ENCODE results near the gene PKN2. TPM values are rescaled to one million over a fixed set of nuclear protein-coding genes. Genes with fewer than 3 reads are reported as not detected.
"Not testable (repeated sequence)": the region's sequence is repeated elsewhere in the genome, so short reads cannot be mapped to it uniquely, and the experiment has no call there.

The PKN2 gene
- total and polyA plus RNA-seq, 2 donors from 2014 or later, result 7.3 to 49.3 TPM

- Histone ChIP-seq H3K4me3 (ENCODE audit: low read length in 3 of 3) (no peak overlapping the region), H3K4me1 (ENCODE audit: control insufficient read depth in 2 of 3, insufficient read depth in 2 of 3, low read depth in 1 of 3, low read length in 3 of 3) (no peaks in the 10 kb centered on the region), H3K36me3 (ENCODE audit: control insufficient read depth in 2 of 3, insufficient read depth in 3 of 3, low read length in 3 of 3) (no peaks in the 10 kb centered on the region), H3K9ac (ENCODE audit: low read length in 3 of 3) (no peak overlapping the region), H3K27me3 (ENCODE audit: control insufficient read depth, insufficient read depth, low read length) (no peaks in the 10 kb centered on the region), H3K9me3 (ENCODE audit: control insufficient read depth in 2 of 3, insufficient read depth in 1 of 3, low read length in 3 of 3) (no peaks in the 10 kb centered on the region), H3K27ac (ENCODE audit: low read depth in 2 of 2, low read length in 2 of 2) (no peak overlapping the region)
- TF ChIP-seq, protein P1, sequence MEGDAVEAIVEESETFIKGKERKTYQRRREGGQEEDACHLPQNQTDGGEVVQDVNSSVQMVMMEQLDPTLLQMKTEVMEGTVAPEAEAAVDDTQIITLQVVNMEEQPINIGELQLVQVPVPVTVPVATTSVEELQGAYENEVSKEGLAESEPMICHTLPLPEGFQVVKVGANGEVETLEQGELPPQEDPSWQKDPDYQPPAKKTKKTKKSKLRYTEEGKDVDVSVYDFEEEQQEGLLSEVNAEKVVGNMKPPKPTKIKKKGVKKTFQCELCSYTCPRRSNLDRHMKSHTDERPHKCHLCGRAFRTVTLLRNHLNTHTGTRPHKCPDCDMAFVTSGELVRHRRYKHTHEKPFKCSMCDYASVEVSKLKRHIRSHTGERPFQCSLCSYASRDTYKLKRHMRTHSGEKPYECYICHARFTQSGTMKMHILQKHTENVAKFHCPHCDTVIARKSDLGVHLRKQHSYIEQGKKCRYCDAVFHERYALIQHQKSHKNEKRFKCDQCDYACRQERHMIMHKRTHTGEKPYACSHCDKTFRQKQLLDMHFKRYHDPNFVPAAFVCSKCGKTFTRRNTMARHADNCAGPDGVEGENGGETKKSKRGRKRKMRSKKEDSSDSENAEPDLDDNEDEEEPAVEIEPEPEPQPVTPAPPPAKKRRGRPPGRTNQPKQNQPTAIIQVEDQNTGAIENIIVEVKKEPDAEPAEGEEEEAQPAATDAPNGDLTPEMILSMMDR (IDR thresholded peaks at IDR 0.05; ENCODE audit: borderline replicate concordance, extremely low read depth, insufficient read depth), result no peak
- DNase-seq, result no peak
- intact Hi-C loops (cut with DNase I), result no loop called here
- FAIRE-seq, result no peak
Measured at GRCh38 chr1:88698764-88699163, 14.7 kb downstream of the PKN2 start.

DNA sequence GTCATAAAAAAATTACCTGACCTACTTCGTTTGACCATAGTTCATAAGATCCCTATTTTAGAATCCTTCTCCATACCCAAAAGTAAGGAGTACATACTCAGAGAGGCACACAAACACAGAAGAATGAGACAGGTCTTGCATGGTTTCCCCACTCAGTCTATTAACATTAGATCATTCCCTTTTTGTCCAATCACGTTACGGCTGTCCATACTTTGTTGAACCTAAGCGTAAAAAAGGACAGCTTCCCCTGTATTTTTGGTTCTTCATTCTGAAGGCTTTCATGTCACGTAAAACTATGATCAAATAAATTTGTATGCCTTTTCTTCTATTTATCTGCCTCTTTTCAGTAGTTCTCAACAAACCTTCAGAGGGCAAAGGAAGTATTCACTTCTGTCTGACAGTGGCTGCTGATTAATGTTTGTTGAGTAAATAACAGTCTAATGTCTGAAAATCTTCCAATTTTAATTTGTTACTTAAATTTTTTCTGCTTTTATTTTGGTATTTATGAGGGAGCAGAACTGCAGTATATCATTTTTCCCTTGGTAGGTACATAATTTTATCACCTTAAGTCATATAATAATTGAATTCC is 16.4 kb downstream of the PKN2 start:
- intact Hi-C loops (cut with DNase I), result no loop called here
- TF ChIP-seq, protein P1 (IDR thresholded peaks at IDR 0.05; ENCODE audit: borderline replicate concordance, extremely low read depth, insufficient read depth), result no peak
- Histone ChIP-seq H3K27me3 (ENCODE audit: control insufficient read depth, insufficient read depth, low read length) (no peaks in the 10 kb centered on the region), H3K27ac (ENCODE audit: low read depth in 2 of 2, low read length in 2 of 2) (no peak overlapping the region), H3K9ac (ENCODE audit: low read length in 3 of 3) (no peak overlapping the region), H3K4me1 (ENCODE audit: control insufficient read depth in 2 of 3, insufficient read depth in 2 of 3, low read depth in 1 of 3, low read length in 3 of 3) (no peaks in the 10 kb centered on the region), H3K4me3 (ENCODE audit: low read length in 3 of 3) (no peak overlapping the region), H3K9me3 (ENCODE audit: control insufficient read depth in 2 of 3, insufficient read depth in 1 of 3, low read length in 3 of 3) (no peaks in the 10 kb centered on the region), H3K36me3 (ENCODE audit: control insufficient read depth in 2 of 3, insufficient read depth in 3 of 3, low read length in 3 of 3) (no peaks in the 10 kb centered on the region)
- FAIRE-seq (no peak), DNase-seq (no peak)

DNA sequence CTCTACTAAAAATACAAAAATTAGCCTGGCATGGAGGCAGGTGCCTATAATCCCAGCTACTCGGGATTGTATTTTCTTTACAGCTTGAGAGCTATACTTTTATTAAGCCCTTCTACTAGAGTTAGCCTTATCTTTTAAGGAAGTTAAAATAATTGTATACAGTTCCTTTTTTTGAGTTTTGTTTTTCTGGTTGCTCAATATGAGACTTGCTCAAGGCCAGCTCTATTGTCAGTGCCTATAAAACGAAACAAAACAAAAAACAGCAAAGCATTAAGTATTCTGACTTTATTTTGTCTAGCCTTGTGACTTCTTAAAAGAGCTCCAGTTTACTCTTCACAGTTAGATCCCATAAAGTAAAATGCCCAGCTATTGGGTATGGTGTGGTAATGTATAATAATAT is 17.2 kb downstream of the PKN2 start:
- Histone ChIP-seq H3K4me3 (ENCODE audit: low read length in 3 of 3) (no peak overlapping the region), H3K4me1 (ENCODE audit: control insufficient read depth in 2 of 3, insufficient read depth in 2 of 3, low read depth in 1 of 3, low read length in 3 of 3) (no peaks in the 10 kb centered on the region), H3K9ac (ENCODE audit: low read length in 3 of 3) (no peak overlapping the region), H3K9me3 (ENCODE audit: control insufficient read depth in 2 of 3, insufficient read depth in 1 of 3, low read length in 3 of 3) (no peaks in the 10 kb centered on the region), H3K36me3 (ENCODE audit: control insufficient read depth in 2 of 3, insufficient read depth in 3 of 3, low read length in 3 of 3) (no peaks in the 10 kb centered on the region), H3K27me3 (ENCODE audit: control insufficient read depth, insufficient read depth, low read length) (no peaks in the 10 kb centered on the region), H3K27ac (ENCODE audit: low read depth in 2 of 2, low read length in 2 of 2) (no peak overlapping the region)
- DNase-seq, result no peak
- TF ChIP-seq, protein P1 (IDR thresholded peaks at IDR 0.05; ENCODE audit: borderline replicate concordance, extremely low read depth, insufficient read depth), result no peak
- intact Hi-C loops (cut with DNase I), result no loop called here
- no peak for FAIRE-seq

- H3K9ac ChIP-seq (ENCODE audit: low read length in 3 of 3); DNase-seq; intact Hi-C loops (cut with DNase I); FAIRE-seq; H3K4me1 ChIP-seq (ENCODE audit: control insufficient read depth in 2 of 3, insufficient read depth in 2 of 3, low read depth in 1 of 3, low read length in 3 of 3); H3K36me3 ChIP-seq (ENCODE audit: control insufficient read depth in 2 of 3, insufficient read depth in 3 of 3, low read length in 3 of 3); H3K9me3 ChIP-seq (ENCODE audit: control insufficient read depth in 2 of 3, insufficient read depth in 1 of 3, low read length in 3 of 3); H3K27ac ChIP-seq (ENCODE audit: low read depth in 2 of 2, low read length in 2 of 2); H3K4me3 ChIP-seq (ENCODE audit: low read length in 3 of 3); H3K27me3 ChIP-seq (ENCODE audit: control insufficient read depth, insufficient read depth, low read length): not testable (repeated sequence)
Measured at GRCh38 chr1:88701793-88702192, 17.7 kb downstream of the PKN2 start.

Measured in kidney (tissue), 14 donors.